ENCODE measurements around the gene CGB5.

CGB5 gene

DNA sequence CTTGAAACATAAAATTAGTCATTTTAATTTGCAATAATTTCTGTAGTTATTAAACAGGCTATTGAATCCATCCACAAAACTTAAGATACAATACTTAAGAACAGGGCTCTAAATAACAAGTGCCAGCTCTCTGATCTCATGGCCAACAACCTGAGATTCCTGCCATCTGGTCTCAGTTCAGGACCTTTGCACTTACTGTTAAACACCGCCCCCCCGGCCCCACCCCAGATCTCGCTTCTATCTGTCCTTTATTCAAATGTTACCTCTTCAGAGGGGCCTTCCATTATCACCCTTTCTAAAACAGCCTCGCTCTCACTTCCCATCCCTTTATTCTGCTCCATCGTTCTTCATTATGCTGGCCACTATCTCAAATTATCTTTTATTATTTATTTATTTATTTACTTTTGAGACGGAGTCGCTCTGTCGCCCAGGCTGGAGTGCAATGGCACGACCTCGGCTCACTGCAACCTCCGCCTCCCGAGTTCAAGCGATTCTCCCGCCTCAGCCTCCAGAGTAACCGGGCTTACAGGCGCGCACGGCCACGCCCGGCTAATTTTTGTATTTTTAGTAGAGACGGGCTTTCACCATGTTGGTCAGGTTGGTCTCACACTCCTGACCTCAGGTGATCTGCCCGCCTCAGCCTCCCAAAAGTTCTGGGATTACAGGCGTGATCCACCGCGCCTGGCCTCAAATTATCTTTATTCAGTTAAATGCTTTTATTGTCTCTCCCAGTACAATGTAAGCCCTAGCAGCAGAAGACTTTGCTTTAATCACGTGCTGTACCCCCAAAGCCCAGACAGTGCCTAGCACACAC is 40.8 kb downstream of the CGB5 start (continued):
- TF ChIP-seq, protein P1, sequence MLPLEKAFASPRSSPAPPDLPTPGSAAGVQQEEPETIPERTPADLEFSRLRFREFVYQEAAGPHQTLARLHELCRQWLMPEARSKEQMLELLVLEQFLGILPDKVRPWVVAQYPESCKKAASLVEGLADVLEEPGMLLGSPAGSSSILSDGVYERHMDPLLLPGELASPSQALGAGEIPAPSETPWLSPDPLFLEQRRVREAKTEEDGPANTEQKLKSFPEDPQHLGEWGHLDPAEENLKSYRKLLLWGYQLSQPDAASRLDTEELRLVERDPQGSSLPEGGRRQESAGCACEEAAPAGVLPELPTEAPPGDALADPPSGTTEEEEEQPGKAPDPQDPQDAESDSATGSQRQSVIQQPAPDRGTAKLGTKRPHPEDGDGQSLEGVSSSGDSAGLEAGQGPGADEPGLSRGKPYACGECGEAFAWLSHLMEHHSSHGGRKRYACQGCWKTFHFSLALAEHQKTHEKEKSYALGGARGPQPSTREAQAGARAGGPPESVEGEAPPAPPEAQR (tag by site-specific recombination; IDR thresholded peaks at IDR 0.05): 0 out of 2 replicates have a peak, but pooled peaks have one; percentile 81
- 0 out of 2 replicates have a peak, but pooled peaks have one; percentile 18 for TF ChIP-seq ZNF324 (tag by site-specific recombination; IDR thresholded peaks at IDR 0.05)
- peak; percentile 72; the same call in 1 of the 2 replicates for TF ChIP-seq ZNF664 (tag by site-specific recombination; IDR thresholded peaks at IDR 0.05)
- TF ChIP-seq ZNF366 (tag by site-specific recombination; conservative IDR thresholded peaks at IDR 0.05): no peak
- TF ChIP-seq ZNF2 (tag by site-specific recombination; IDR thresholded peaks at IDR 0.05): peak; percentile 12; the same call in 1 of the 2 replicates
- TF ChIP-seq ZSCAN30 (tag by site-specific recombination; IDR thresholded peaks at IDR 0.05): peak; percentile 59; the same call in 1 of the 2 replicates

DNA sequence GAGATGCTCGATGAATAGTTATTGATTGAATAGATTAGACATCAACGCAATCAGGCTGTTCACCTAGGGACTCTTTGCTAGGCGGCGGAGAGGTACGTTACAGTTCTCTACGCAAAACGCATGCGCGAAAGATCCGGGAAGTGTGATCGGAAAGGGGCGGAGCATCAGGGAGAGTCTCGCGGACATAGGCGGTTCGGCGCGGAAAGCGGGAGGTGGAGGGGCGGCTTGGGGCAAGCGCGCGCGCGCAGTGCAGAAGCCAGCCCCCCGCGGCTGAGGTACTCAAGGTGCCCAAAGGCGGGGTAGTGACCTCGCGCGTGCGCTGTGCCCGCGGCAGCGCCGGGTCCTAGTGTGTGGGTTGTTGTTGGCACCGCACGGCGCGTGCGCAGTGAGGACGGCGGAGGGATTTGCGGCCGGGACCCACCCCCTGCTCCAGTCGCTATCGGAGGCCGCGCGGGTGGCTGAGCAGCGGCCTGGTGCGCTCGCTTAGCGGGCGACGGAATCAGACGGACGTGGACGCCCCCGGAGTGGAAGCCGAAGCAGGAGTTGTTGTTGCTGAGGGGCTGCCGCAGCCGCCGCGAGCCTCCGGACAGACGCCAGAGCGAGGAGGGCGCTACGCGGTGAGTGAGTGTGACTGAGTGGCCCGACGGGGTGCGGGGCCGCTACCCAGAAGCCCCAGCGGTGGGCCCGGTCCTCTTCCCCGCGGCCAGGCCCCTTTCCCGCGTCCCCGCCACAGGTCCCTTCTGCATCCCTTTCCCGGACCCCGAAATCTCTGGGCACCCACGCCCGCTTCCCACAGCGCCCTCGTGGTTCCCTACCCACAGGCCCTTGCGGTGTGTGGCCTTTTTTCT is 41.6 kb downstream of the CGB5 start, which contains the start of gene SNRNP70:
Gene SNRNP70, plus strand, starts transcription at position 432 of the 848 bp plus-strand sequence. CDS start 964 bp downstream, outside the sequence.
- H3K4me1 ChIP-seq (ENCODE audit: control insufficient read depth, insufficient read depth, low read length): peaks cover 5% of the 10 kb centered on the region; the same call in 1 of the 2 replicates
- ChIA-PET CTCF (interaction anchor here (0.7 to 4.0 kb wide), 2 partner anchors 12 to 21 kb away, joined by 4 to 36 read pairs; no protein-coding TSS in a partner anchor), POLR2A (no interaction called here)
- peaks cover 36 to 39% of the 10 kb centered on the region in 2 experiments for H3K36me3 ChIP-seq (ENCODE audit: control insufficient read depth in 2 of 2, insufficient read depth in 1 of 2, low read length in 2 of 2)
- no peaks in the 10 kb centered on the region for H3K9me3 ChIP-seq (ENCODE audit: control insufficient read depth, insufficient read depth, low read depth, low read length)
- peak within 1 kb of the TSS; percentile 89 for H3K4me3 ChIP-seq (ENCODE audit: low read depth, low read length)
- peak within 1 kb of the TSS; percentile 92 for H3K27ac ChIP-seq (ENCODE audit: extremely low read depth, low read depth, low read length)
- TF ChIP-seq, protein P2, sequence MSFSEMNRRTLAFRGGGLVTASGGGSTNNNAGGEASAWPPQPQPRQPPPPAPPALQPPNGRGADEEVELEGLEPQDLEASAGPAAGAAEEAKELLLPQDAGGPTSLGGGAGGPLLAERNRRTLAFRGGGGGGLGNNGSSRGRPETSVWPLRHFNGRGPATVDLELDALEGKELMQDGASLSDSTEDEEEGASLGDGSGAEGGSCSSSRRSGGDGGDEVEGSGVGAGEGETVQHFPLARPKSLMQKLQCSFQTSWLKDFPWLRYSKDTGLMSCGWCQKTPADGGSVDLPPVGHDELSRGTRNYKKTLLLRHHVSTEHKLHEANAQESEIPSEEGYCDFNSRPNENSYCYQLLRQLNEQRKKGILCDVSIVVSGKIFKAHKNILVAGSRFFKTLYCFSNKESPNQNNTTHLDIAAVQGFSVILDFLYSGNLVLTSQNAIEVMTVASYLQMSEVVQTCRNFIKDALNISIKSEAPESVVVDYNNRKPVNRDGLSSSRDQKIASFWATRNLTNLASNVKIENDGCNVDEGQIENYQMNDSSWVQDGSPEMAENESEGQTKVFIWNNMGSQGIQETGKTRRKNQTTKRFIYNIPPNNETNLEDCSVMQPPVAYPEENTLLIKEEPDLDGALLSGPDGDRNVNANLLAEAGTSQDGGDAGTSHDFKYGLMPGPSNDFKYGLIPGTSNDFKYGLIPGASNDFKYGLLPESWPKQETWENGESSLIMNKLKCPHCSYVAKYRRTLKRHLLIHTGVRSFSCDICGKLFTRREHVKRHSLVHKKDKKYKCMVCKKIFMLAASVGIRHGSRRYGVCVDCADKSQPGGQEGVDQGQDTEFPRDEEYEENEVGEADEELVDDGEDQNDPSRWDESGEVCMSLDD (tag by site-specific recombination; IDR thresholded peaks at IDR 0.05): peak; percentile 86; the same call in 1 of the 2 replicates
- peak; percentile 97 for TF ChIP-seq SP2 (tag by site-specific recombination; IDR thresholded peaks at IDR 0.05)
- TF ChIP-seq ZNF843 (tag by site-specific recombination; IDR thresholded peaks at IDR 0.05): peak; percentile 81
- TF ChIP-seq ZBTB1 (tag by site-specific recombination; IDR thresholded peaks at IDR 0.05): 0 out of 2 replicates have a peak, but pooled peaks have one; percentile 18
- peak; percentile 94 for TF ChIP-seq GLI4 (tag by site-specific recombination; IDR thresholded peaks at IDR 0.05)
- TF ChIP-seq, protein P3, sequence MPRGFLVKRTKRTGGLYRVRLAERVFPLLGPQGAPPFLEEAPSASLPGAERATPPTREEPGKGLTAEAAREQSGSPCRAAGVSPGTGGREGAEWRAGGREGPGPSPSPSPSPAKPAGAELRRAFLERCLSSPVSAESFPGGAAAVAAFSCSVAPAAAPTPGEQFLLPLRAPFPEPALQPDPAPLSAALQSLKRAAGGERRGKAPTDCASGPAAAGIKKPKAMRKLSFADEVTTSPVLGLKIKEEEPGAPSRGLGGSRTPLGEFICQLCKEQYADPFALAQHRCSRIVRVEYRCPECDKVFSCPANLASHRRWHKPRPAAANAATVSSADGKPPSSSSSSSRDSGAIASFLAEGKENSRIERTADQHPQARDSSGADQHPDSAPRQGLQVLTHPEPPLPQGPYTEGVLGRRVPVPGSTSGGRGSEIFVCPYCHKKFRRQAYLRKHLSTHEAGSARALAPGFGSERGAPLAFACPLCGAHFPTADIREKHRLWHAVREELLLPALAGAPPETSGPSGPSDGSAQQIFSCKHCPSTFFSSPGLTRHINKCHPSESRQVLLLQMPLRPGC (tag by site-specific recombination; IDR thresholded peaks at IDR 0.05): peak; percentile 82
- TF ChIP-seq, protein P4, sequence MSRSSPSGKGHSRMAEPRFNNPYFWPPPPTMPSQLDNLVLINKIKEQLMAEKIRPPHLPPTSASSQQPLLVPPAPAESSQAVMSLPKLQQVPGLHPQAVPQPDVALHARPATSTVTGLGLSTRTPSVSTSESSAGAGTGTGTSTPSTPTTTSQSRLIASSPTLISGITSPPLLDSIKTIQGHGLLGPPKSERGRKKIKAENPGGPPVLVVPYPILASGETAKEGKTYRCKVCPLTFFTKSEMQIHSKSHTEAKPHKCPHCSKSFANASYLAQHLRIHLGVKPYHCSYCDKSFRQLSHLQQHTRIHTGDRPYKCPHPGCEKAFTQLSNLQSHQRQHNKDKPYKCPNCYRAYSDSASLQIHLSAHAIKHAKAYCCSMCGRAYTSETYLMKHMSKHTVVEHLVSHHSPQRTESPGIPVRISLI (tag by site-specific recombination; IDR thresholded peaks at IDR 0.05): no peak
- TF ChIP-seq, protein P5, sequence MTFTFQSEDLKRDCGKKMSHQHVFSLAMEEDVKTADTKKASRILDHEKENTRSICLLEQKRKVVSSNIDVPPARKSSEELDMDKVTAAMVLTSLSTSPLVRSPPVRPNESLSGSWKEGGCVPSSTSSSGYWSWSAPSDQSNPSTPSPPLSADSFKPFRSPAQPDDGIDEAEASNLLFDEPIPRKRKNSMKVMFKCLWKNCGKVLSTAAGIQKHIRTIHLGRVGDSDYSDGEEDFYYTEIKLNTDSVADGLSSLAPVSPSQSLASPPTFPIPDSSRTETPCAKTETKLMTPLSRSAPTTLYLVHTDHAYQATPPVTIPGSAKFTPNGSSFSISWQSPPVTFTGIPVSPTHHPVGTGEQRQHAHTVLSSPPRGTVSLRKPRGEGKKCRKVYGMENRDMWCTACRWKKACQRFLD (tag by site-specific recombination; IDR thresholded peaks at IDR 0.05): no peak
- TF ChIP-seq KLF7 (tag by site-specific recombination; IDR thresholded peaks at IDR 0.05; ENCODE audit: borderline replicate concordance): peak; percentile 88; the same call in 1 of the 2 replicates
- no peak for TF ChIP-seq ZNF677 (tag by site-specific recombination; IDR thresholded peaks at IDR 0.05)
- TF ChIP-seq REPIN1 (tag by site-specific recombination; IDR thresholded peaks at IDR 0.05; ENCODE audit: low read depth): peak; percentile 86; the same call in 1 of the 2 replicates
- TF ChIP-seq ZXDB (tag by site-specific recombination; IDR thresholded peaks at IDR 0.05): peak; percentile 99
- TF ChIP-seq ZNF366 (tag by site-specific recombination; conservative IDR thresholded peaks at IDR 0.05): peak; percentile 51; the same call in 1 of the 2 replicates
- peak; percentile 91 for TF ChIP-seq ZNF223 (tag by site-specific recombination; IDR thresholded peaks at IDR 0.05)
- TF ChIP-seq, protein P6, sequence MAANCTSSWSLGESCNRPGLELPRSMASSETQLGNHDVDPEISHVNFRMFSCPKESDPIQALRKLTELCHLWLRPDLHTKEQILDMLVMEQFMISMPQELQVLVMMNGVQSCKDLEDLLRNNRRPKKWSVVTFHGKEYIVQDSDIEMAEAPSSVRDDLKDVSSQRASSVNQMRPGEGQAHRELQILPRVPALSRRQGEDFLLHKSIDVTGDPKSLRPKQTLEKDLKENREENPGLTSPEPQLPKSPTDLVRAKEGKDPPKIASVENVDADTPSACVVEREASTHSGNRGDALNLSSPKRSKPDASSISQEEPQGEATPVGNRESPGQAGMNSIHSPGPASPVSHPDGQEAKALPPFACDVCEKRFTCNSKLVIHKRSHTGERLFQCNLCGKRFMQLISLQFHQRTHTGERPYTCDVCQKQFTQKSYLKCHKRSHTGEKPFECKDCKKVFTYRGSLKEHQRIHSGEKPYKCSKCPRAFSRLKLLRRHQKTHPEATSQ (tag by site-specific recombination; IDR thresholded peaks at IDR 0.05): peak; percentile 91; the same call in 1 of the 2 replicates
- TF ChIP-seq ZBTB21 (tag by site-specific recombination; IDR thresholded peaks at IDR 0.05): peak; percentile 67
- no peak for TF ChIP-seq ZNF266 (tag by site-specific recombination; IDR thresholded peaks at IDR 0.05; ENCODE audit: low read depth)
- TF ChIP-seq KLF1 (tag by site-specific recombination; IDR thresholded peaks at IDR 0.05): peak; percentile 70
